OCI-M1 (cell line): ENCODE measurements around the gene HIRA.

Experiments
- DNase-seq: peaks from one replicate; lab custom pipeline; 2025; lab: John Stamatoyannopoulos, UW

HIRA gene, protein sequence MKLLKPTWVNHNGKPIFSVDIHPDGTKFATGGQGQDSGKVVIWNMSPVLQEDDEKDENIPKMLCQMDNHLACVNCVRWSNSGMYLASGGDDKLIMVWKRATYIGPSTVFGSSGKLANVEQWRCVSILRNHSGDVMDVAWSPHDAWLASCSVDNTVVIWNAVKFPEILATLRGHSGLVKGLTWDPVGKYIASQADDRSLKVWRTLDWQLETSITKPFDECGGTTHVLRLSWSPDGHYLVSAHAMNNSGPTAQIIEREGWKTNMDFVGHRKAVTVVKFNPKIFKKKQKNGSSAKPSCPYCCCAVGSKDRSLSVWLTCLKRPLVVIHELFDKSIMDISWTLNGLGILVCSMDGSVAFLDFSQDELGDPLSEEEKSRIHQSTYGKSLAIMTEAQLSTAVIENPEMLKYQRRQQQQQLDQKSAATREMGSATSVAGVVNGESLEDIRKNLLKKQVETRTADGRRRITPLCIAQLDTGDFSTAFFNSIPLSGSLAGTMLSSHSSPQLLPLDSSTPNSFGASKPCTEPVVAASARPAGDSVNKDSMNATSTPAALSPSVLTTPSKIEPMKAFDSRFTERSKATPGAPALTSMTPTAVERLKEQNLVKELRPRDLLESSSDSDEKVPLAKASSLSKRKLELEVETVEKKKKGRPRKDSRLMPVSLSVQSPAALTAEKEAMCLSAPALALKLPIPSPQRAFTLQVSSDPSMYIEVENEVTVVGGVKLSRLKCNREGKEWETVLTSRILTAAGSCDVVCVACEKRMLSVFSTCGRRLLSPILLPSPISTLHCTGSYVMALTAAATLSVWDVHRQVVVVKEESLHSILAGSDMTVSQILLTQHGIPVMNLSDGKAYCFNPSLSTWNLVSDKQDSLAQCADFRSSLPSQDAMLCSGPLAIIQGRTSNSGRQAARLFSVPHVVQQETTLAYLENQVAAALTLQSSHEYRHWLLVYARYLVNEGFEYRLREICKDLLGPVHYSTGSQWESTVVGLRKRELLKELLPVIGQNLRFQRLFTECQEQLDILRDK

DNA sequence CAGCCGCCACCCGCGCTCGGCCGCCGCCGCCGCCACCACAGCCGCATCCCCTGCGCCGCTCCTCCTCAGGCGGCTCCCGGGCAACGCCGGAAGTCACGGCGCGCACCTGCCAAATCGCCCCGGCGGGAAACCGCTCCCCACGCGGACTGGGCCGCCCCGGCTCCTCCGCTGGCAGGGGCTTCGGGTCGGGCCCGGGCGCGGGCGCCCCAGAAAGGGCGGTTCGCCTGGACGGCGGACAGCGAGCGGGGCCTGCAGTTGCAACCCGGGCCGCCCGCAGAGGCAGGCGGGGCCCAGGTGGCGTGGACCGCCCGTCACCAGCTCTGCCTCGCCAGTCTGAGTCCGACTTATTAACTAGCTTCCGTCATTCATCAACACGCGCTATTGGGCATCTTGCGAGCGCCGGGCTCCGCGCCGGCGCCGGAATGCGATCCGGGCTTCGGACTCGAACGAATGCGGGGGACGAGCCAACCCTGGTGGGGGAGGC lies at the start of gene HIRA:
TSS of gene HIRA (minus strand) at position 85 of the 484 bp plus-strand sequence. CDS start 257 bp downstream, outside the sequence.
- DNase-seq, result peak; percentile 92

DNA sequence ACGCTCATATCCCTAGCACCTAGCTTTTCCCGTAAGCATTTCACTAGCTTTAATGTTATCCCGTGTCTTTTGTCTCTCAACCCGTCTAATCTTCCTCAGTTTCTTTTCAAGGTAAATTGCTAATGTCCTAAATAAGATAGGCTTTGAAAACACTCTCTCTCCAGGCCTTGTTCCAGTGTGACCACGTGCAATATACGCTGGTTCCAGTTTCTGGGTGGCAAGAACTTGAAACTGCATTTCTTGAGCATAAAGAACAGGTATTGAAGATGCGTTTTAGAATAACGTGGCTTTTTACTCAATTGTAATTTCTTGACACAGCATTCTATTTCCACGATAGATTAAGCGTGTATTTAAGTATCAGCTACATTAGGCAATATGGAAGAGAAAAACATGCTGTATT lies 49.3 kb upstream of the HIRA start:
- peak; percentile 23 for DNase-seq

DNA sequence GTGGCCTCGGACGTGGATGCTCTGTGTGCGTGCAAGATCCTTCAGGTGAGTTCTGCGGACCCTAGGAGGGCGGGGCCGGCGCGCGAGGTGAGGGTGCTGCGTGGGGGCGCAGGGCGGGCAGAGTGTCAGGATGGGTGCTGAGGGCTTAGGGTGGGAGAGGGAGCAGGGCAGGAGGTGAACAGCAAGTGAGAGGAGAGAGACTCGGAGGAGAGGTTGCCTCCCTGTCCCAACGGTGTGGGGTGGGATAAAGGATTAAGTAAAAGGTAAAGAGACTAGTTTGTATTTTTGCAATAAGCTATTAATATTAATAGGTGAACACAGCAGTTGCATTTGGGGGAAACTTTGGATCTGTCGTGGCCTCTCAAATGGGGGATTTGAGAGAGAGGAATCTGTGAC lies 48.6 kb upstream of the HIRA start:
- DNase-seq, result peak; percentile 41

DNA sequence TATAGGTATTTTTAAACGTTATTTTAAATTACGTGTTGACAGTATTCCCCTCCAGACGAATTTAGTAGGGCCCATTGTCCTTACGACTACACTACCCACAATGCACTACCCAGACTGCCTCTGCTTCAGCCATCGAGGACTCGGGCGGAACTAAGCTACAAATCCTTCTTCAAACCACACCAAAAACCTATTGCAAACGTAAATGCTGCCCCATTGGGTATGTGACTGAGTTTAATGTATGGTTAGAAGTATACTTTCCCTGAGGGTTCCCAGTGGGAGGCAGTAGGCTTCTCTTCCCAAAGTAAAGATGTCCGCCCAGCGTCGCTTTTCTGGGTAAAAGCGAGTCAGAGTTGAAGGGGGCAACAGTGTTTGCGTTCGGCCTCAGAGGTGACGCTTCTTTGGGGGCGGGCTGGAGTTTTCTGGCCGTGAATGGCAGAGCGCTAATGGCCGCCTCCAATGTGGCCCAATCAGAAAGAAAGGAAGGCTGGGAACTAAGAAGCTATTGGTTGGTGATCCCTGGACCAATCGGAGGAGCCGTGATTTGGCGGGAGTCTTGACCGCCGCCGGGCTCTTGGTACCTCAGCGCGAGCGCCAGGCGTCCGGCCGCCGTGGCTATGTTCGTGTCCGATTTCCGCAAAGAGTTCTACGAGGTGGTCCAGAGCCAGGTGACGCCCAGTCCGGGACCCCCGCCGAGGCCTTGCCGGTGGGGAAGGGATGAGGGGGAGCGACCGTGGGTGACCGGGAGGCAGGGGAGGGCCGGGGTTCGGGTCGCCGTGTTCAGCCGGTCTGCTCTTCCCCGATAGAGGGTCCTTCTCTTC lies 48.0 kb upstream of the HIRA start, which contains the start of gene CDC45:
TSS of gene CDC45 (plus strand) at position 566 of the 818 bp plus-strand sequence. CDS start at position 615, 49 bp downstream.
- DNase-seq, result peak; percentile 99

DNA sequence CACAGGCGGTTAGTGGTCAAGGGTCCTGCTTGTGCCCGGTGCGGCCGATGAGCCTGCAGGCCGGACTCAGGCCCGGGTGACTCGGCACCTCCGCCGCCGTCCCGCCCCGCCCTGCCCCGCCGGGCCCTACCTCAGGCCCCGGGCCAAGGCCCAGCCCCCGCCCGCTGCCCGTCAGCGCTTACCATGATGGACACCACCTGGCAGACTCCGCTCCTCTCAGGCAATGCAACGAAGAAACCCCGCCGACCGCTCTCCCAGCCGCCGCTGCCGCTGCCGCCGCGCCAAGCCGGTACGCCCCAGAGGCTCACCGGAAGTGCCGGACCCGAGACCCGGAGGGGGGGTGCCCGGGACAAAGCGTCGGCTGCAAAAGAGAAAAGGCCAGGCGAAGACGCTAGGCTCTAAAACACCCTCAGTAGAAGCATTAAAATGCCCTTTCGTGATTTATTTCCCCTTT lies 47.4 kb upstream of the HIRA start, which contains the start of gene UFD1:
TSS of gene UFD1 (minus strand) at position 293 of the 454 bp plus-strand sequence. CDS start at position 185, 108 bp downstream.
- peak; percentile 95 for DNase-seq

DNA sequence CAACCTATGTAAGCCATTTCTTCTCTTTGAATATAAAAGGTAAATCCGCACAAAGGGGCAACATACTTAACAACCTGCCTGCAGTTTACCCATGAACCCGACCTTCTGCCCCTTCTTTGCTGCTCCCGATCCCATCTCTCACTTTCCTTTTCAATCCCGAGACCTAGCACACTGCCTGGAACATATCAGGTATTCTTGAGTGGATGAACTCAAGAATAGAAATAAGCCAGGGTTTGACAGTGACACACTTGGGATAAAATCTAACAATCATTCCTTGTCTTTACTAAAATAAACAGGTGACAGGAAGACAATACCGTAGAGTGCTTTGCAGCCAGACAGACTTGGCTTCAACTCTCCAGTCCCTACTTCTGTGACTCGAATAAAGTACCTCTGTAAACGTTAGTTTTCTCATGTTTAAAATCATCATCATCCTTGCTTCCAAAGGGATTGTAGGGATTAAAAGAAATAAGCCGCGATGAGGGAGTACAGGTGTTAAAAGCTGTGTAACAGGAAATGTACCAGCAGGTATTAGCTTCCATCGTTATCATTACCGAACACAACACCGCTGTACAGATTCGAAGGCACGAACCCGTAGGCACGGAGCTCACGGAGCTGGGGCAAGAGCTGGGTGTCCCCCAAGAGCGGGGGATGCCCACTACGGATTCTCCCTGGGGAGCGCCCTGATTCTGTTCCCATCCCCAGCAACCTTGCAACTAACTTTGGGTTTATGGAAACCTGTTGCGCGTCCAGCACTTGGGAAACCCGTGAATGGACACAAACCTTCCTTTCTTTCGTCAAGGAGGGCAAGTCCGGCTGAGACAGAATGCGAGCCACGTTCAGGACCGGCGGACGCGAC lies 46.7 kb upstream of the HIRA start:
- peak; percentile 48 for DNase-seq

DNA sequence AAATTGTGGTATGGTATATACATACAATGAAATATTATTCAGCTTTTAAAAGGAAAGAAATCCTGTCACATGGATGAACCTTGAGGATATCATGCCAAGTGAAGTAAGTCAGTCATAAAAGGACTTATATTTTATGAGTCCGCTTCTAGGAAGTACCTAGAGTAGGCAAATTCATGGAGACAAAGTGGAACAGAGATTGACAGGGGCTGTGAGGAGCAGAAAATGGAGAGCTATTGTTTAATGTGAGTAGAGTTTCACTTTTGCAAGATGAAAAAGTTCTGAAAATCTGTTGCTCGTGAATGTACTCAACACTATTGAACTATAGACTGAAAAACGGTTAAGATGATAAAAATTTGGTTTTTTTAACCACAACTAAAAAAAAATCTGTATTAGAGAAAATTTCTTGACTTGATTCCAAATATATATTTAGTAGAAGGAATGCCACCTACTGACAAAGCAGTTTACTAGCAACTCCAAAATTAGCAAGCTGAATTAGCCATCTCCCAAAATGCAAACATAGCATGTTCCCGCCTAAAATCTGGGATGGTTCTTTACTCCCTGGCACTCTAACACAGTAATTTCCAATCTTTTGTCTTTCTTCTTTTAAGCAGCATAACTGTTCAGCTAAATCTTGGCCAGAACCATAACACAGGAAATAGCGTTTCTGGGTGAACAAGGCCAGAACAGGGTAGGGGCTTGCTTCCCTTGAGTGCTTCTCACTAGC lies 46.0 kb upstream of the HIRA start:
- DNase-seq, result peak; percentile 57

DNA sequence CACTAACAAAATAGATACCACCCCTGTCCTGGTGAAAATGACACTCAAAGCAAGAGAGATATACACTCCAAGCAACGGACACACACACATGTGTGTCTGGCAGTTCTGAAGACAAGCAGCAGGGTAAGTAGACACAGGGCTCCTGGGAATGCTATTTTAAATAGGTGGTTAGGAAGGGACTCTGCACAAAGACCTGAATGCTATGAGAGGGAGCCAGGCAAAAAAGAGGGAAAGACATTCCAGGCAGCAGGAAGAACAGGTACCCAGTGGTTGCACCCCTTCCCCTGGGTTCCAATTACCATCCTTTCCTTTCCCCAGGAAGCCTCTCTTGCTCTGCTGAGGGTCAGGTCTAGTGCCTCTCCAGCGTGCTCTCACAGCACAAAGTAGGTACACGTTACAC lies 44.5 kb upstream of the HIRA start:
- no peak for DNase-seq

DNA sequence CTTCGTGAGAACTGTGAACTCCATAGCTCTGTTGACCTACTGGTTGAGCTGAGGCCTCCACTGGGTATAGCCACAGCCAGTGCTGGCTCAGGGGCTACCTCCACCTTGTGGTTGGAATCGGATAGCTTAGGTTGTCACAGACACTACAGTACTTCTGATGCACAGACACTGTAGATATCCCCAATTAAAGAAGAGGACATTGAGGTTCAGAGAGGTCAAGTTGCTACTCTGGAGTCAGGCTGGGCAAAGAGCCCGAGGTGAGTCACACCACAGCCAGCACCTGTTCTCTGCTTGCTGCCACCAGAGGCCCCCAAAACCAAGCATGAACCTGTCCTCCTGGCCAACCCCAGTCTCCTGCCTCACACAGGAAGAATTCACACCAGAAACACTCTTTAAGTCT lies 42.0 kb upstream of the HIRA start:
- DNase-seq, result no peak

DNA sequence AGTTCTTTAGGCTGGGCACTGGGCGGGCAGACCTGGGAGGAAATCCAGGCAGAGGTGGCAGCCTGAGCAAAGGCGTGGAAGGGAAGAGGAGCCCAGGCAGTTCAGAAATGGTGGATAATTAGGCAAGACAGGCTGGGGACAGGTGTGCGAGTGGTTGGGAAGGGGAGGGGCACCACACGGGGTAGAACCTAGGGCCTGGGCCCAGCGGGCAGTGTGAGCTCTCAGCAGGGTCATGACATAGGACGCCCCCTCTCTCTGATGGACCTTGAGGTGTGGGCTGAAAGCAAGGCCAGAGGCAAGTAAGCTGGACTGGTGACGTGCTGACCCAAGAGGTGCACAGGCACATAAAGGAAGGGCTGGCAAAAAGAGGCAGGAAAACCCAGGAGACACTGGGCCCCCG lies 40.7 kb upstream of the HIRA start:
- DNase-seq, result no peak

DNA sequence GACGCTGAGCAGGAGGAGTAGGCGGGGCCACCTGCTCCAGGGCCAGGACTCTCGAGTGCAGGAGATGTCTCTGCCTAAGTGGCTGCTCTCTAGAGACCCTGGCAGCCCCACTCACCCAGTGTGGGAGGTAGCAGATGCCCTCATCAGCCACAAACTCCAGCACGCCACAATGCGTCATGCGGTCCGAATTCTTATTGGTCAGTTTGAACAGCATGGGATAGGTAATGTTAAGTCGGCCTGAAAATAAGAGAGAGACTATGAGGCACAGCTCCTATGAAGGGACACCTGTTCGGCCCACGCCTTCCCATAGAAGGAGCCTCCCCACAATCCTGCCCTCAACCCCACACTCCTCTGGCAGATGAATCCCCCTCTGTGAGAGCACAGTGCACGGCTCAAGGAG lies 40.0 kb upstream of the HIRA start:
- no peak for DNase-seq

DNA sequence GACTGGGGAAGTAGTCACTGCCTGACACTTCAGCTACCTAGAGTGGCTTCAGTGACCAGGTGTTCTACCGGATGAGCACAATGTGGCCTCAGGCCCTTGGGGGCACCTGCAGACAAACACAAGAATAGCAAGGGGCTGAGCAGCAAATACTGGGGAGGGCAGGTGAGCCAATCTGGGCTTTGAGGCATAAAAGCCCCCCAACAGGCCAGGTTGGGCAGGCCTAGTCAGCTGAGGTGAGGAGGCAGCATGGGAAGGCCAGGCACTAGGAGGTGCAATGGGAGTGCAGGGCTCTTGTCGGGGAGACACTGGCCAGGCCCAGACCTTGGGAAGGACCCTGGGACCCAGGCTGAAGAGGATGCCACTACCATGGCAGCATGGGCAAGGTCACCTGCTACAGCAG lies 38.5 kb upstream of the HIRA start:
- DNase-seq, result no peak

DNA sequence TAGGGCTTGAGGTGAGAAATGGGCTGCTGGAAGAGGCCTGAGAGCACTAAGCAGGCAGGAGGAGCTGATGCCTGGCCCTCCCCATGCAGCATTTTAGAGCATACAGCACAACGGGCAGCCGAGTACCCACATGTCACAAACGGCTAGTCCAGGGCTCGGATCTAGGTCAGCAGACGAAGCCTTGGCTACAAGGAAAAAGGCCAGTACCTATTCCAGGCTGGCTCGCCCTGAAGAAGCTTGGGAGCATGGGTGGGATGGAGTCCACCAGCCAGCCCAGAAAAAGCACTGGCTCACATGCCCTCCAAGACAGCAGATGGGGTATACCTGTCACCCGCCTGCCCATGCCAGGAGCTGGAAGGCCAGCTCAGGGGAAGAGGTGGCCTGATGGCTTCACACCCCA lies 37.9 kb upstream of the HIRA start:
- DNase-seq, result no peak

DNA sequence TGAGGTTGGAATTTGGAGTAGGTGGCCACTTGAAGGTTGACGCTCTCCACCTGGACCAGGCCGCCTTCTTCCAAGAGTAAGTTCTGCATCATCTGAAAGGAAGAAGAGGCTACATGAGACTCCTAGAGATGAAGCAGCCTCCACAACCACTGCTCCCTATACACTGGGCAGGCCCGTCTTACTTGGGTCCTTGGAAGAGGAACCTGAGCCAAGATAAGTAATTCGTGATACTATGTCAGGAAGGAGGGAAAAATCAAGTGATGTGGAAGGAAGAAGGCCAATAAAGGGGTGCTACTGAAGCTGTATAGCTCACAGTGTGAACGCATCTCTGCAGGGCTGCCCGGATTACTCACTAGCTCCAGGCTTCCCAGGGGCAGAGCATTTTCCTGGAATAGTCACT lies 36.4 kb upstream of the HIRA start:
- no peak for DNase-seq

DNA sequence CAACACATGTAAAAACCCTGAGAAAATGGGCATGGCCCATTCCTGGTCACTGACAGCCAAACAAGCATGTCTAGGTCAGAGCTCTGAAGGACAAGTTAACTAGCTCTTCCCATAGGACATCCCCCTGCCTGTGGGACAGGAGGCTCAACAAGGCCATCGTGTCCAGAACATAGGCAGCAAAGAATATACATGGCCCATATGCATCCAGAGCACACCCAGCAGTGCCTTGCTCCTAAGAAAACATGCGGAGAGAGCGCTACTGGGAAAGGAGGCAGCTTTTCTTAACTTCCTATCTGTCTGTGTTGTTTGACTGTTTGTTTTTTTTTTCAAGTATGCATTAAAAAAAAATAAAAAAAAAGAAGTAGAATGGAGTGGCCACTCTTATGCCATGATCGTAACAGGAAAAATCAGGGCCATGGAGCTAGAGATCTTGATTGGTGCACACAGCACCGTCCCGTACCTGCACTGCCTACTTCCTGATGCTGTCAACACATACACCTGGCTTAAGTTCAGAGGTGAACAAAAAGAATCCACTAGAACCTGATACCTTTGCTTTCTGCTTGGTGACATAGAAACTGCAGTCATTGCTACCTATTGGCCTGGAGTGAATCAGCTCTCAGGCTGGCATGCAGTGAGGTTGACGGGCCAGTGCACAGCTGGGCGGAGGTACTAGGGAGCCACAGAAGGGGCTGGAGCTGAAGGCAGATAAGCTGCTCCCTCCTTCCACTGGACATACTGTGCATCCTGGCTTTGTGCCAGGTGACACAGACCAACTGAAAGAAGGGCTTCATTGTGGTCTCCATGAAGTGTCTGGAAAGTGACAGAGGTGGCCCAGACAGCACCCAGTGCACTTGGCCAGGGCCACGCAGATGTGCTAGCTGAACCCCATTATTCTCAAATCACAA lies 35.6 kb upstream of the HIRA start:
- no peak for DNase-seq

DNA sequence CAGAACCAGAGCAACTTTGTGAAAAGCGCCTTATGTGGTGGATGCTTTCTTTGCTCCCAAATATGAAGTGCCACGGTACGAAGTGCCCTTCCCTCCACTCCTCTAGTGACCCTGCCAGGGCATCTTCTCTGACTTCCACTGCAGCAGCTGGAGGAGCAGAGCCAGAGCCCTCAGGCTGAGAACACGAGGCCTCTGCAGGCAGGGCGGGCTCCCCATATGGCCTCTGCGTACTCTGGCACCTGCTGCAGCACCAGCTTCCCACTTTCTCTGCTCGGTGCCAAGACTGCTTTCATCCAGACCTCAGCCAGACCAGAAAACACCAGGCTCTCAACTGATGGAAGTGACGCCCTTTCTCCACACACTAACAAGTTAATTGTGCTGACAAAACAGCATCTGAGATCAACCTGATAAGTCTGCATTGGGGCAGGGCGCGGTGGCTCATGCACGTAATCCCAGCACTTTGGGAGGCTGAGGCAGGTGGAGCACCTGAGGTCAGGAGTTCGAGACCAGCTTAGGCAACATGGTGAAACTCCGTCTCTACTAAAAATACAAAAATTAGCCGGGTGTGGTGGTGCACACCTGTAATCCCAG lies 34.7 kb upstream of the HIRA start:
- no peak for DNase-seq

DNA sequence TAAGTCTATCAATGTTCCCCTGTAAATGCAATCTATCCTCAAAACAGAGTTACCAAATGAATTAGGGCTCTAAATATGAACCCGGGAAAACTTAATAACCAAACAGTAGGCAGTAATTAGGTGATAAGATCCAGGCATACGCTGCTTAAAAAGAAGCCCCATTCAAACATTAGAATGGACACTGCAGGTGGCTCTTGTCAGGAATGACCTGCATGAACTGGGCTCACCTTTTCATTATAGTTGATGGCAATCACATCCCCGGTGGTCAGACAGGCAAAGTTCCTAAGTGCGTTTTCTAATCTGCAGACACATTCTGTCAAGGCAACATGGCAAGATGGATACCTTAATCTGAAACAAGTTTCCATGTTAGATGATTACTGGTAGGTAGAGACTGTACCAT lies 33.4 kb upstream of the HIRA start:
- no peak for DNase-seq

DNA sequence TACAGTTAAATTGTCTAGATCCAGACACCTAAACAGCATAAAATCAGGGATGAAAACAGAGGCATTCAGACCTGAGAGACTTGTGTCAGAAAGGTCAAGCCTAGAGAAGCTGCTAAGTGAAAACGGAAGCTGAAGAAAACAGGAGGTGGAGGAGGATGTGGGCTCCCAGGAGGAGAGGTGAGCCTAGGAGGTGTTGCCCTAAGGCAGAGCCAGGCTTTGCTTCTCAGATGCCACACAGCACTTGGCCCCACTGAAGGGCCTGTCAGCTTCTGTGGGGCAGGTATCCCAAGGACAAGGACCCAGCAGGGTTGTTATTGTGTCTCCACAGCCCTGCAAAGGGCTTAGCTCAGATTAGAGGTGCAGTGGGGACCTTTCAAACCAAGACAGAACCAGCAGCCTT lies 33.0 kb upstream of the HIRA start:
- DNase-seq, result no peak
